HEK293T (cell line): ENCODE results near the gene TRPC6.

ENCODE experiments used
- CTBP1 ChIP-seq: fragments of 450-650 bp; IDR thresholded peaks from 2 replicates; pipeline ENCODE4 v1.6.1; 2016; ENCODE audit warnings: borderline replicate concordance
- ELF4 ChIP-seq: fragments of 450-650 bp; IDR thresholded peaks from 2 replicates; pipeline ENCODE4 v1.6.1; 2017; ENCODE audit warnings: antibody characterized with exemption
- FOXK2 ChIP-seq: fragments of 450-650 bp; IDR thresholded peaks from 2 replicates; pipeline ENCODE4 v1.6.1; 2016; ENCODE audit warnings: mild to moderate bottlenecking
- FOXM1 ChIP-seq: fragments of 450-650 bp; IDR thresholded peaks from 2 replicates; pipeline ENCODE4 v1.6.1; 2017; ENCODE audit warnings: mild to moderate bottlenecking, borderline replicate concordance
- NFRKB ChIP-seq: fragments of 450-650 bp; IDR thresholded peaks from 2 replicates; pipeline ENCODE4 v1.6.1; 2016; ENCODE audit warnings: mild to moderate bottlenecking, moderate library complexity
- SP1 ChIP-seq: fragments of 450-650 bp; IDR thresholded peaks from 2 replicates; pipeline ENCODE4 v1.6.1; 2017

GRCh38 chr11:101523193-101523592, 60.6 kb downstream of the TRPC6 start:
- TF ChIP-seq FOXK2, result no peak
- TF ChIP-seq ELF4, result no peak
- no peak for TF ChIP-seq FOXM1
- TF ChIP-seq CTBP1, result no peak
- no peak for TF ChIP-seq NFRKB
- TF ChIP-seq SP1, result no peak
